CD4-positive, alpha-beta T cell (primary cell): Measurements from ENCODE around the gene NCKIPSD. TPM values are rescaled to one million over a fixed set of nuclear protein-coding genes. Genes with fewer than 3 reads are reported as not detected.
A peak's percentile ranks its signal among the peaks of the same experiment; 100 is the strongest.

Experiments
- ATAC-seq: fragments of 200-7000 bp; cut with Tn5 transposase; one replicate; pipeline ENCODE4 v1.10.0; 2022; ENCODE audit warnings: mild to moderate bottlenecking; ENCODE audit not compliant: poor library complexity
- CTCF ChIA-PET: fragments of 350-600 bp; sonication (Branson Sonifier 250); formaldehyde crosslinking; loops from one replicate; lab custom pipeline; 2021; ENCODE audit warnings: antibody characterized with exemption, inconsistent platforms; lab: Charles Lee
- POLR2A ChIA-PET: fragments of 350-600 bp; sonication (Branson Sonifier 250); formaldehyde crosslinking; loops from one replicate; lab custom pipeline; 2021; ENCODE audit warnings: antibody characterized with exemption, inconsistent platforms; lab: Charles Lee
- DNase-seq, 14 experiments: peaks; one replicate each; pipeline ENCODE4 v3.0.0-alpha.2; 2013 to 2020; ENCODE audit warnings: mixed read lengths in 2 of 14
- H3K27ac ChIP-seq, 2 donors: one replicate each; pipeline versions ENCODE4 v1.5.1 to v1.7.0; 2013; ENCODE audit warnings: low read length in 2 of 2, low read depth in 1 of 2, mild to moderate bottlenecking in 1 of 2
- H3K27me3 ChIP-seq, 2 experiments: 1 replicate in 1 of 2; 2 replicates in 1 of 2; pipeline versions ENCODE4 v1.6.1 to v1.7.0; 2013; ENCODE audit warnings: low read length in 2 of 2, control low read depth in 1 of 2, mild to moderate bottlenecking in 1 of 2, moderate library complexity in 1 of 2; ENCODE audit not compliant: insufficient read depth in 2 of 2, control insufficient read depth in 1 of 2
- H3K36me3 ChIP-seq: one replicate; pipeline ENCODE4 v1.6.1; 2013; ENCODE audit warnings: low read length, control low read depth; ENCODE audit not compliant: insufficient read depth
- H3K4me1 ChIP-seq: one replicate; pipeline ENCODE4 v1.6.1; 2013; ENCODE audit warnings: low read length, control low read depth; ENCODE audit not compliant: insufficient read depth
- H3K4me3 ChIP-seq: one replicate; pipeline ENCODE4 v1.5.1; 2013; ENCODE audit warnings: mild to moderate bottlenecking, low read length, moderate library complexity
- H3K9me3 ChIP-seq, 2 experiments: 1 replicate in 1 of 2; 2 replicates in 1 of 2; pipeline versions ENCODE4 v1.6.1 to v1.7.0; 2013; ENCODE audit warnings: low read length in 2 of 2, mild to moderate bottlenecking in 2 of 2, control low read depth in 1 of 2, moderate library complexity in 1 of 2; ENCODE audit not compliant: control insufficient read depth in 1 of 2, insufficient read depth in 1 of 2
- H3K27ac Mint-ChIP-seq: one replicate; pipeline ENCODE4 v1.8.0; 2020; ENCODE audit warnings: mixed read lengths
- H3K27me3 Mint-ChIP-seq: one replicate; pipeline ENCODE4 v1.8.0; 2021; ENCODE audit warnings: mixed read lengths
- H3K36me3 Mint-ChIP-seq: one replicate; pipeline ENCODE4 v1.8.0; 2021; ENCODE audit warnings: low read depth, mixed read lengths
- H3K4me1 Mint-ChIP-seq: one replicate; pipeline ENCODE4 v1.8.0; 2021; ENCODE audit warnings: low read depth, mixed read lengths
- H3K4me3 Mint-ChIP-seq: one replicate; pipeline ENCODE4 v1.8.0; 2020; ENCODE audit warnings: mild to moderate bottlenecking, mixed read lengths
- H3K9me3 Mint-ChIP-seq: one replicate; pipeline ENCODE4 v1.8.0; 2020; ENCODE audit warnings: mixed read lengths
- CTCF ChIP-seq: fragments of 200-600 bp; IDR thresholded peaks from one replicate; pipeline ENCODE4 v1.8.0; 2022; ENCODE audit warnings: antibody characterized with exemption, mild to moderate bottlenecking
- intact Hi-C, 2 experiments: fragments of 100-400 bp; cut with DNase I in 1 of 2; cut with micrococcal nuclease in 1 of 2; formaldehyde crosslinking; loops; one replicate each; pipeline versions ENCODE4 v1.15.1 to v1.9.0; 2023 to 2025; cut with DNase I, micrococcal nuclease
- total RNA-seq, 174 experiments: library from RNA in 2 of 174; stranded (reverse) in 2 of 174; gene quantifications; one replicate each; pipeline ENCODE4 v1.2.3 and lab custom pipeline; 2021 to 2026

NCKIPSD gene
- total RNA-seq, 2 experiments from 2014 or later, result 9.7 to 10.8 TPM

- no peaks in the 10 kb centered on the region for H3K9me3 ChIP-seq
- intact Hi-C loops, result no loop called here
- DNase-seq, result no peak
- ATAC-seq, result no peak
- POLR2A ChIA-PET, result no interaction called here
- Mint-ChIP-seq H3K4me1 (peaks cover 74% of the 10 kb centered on the region), H3K9me3 (no peaks in the 10 kb centered on the region), H3K27ac (peak overlapping the region; percentile 63), H3K36me3 (peaks cover 82% of the 10 kb centered on the region), H3K27me3 (no peaks in the 10 kb centered on the region), H3K4me3 (peak overlapping the region; percentile 76)
- no peak overlapping the region for H3K27ac ChIP-seq
- peaks cover 67% of the 10 kb centered on the region for H3K36me3 ChIP-seq
- no peak for TF ChIP-seq CTCF
- no peaks in the 10 kb centered on the region for H3K27me3 ChIP-seq
- H3K4me3 ChIP-seq, result no peak overlapping the region
- H3K4me1 ChIP-seq, result peaks cover 72% of the 10 kb centered on the region
- CTCF ChIA-PET, result no interaction called here
These were observed 26.0 kb upstream of the NCKIPSD start for GRCh38 chr3:48711727-48712126.

- H3K27me3 Mint-ChIP-seq, result no peaks in the 10 kb centered on the region
- no peak for ATAC-seq
- peak overlapping the region; percentile 12 for H3K4me3 Mint-ChIP-seq
- no peaks in the 10 kb centered on the region for H3K9me3 Mint-ChIP-seq
- no peak overlapping the region for H3K4me3 ChIP-seq
- no peak for DNase-seq
- intact Hi-C loops, result no loop called here
- peaks cover 76% of the 10 kb centered on the region for H3K4me1 ChIP-seq
- no peak overlapping the region for H3K27ac ChIP-seq
- CTCF ChIA-PET, result interaction anchor here (0.6 kb wide), 1 partner anchor 104 kb away, joined by 3 read pairs; no protein-coding TSS in a partner anchor
- no peaks in the 10 kb centered on the region for H3K27me3 ChIP-seq
- peaks cover 60% of the 10 kb centered on the region for H3K4me1 Mint-ChIP-seq
- H3K36me3 Mint-ChIP-seq, result peaks cover 69% of the 10 kb centered on the region
- peaks cover 67% of the 10 kb centered on the region for H3K36me3 ChIP-seq
- no peak overlapping the region for H3K27ac Mint-ChIP-seq
- TF ChIP-seq CTCF, result no peak
- H3K9me3 ChIP-seq, result no peaks in the 10 kb centered on the region
- POLR2A ChIA-PET, result no interaction called here
These were observed 23.3 kb upstream of the NCKIPSD start for GRCh38 chr3:48709051-48709461.

- no peaks in the 10 kb centered on the region for H3K9me3 Mint-ChIP-seq
- Histone ChIP-seq H3K9me3 (no peaks in the 10 kb centered on the region), H3K27ac (no peak overlapping the region), H3K36me3 (peaks cover 65% of the 10 kb centered on the region), H3K4me1 (peaks cover 71% of the 10 kb centered on the region), H3K4me3 (no peak overlapping the region), H3K27me3 (no peaks in the 10 kb centered on the region)
- peaks cover 62% of the 10 kb centered on the region for H3K4me1 Mint-ChIP-seq
- DNase-seq, result no peak
- H3K4me3 Mint-ChIP-seq, result peak overlapping the region; percentile 12
- H3K27ac Mint-ChIP-seq, result no peak overlapping the region
- no peak for ATAC-seq
- CTCF ChIA-PET, result interaction anchor here (0.6 kb wide), 1 partner anchor 105 kb away, joined by 3 read pairs; no protein-coding TSS in a partner anchor
- intact Hi-C loops, result no loop called here
- H3K27me3 Mint-ChIP-seq, result no peaks in the 10 kb centered on the region
- POLR2A ChIA-PET, result interaction anchor here (0.9 kb wide), 1 partner anchor 9 kb away, joined by 6 read pairs; the partner anchor contains the start of gene IP6K2
- no peak for TF ChIP-seq CTCF
- H3K36me3 Mint-ChIP-seq, result peaks cover 68% of the 10 kb centered on the region
These were observed 22.8 kb upstream of the NCKIPSD start for GRCh38 chr3:48708481-48708889.
